Stimulated activated CD4-positive, alpha-beta T cell treated with anti-CD3 and anti-CD28 coated beads, Interleukin-1b, Interleukin-23, amount 100 ng/mL, for 4 hours (primary cell): Measurements from ENCODE around the gene PACS1.
"Not testable (repeated sequence)": the region's sequence is repeated elsewhere in the genome, so short reads cannot be mapped to it uniquely, and the experiment has no call there.

Source experiments
- DNase-seq, 2 donors: peaks; one replicate each; pipeline ENCODE4 v3.0.0-alpha.2; 2020; ENCODE audit warnings: low read depth in 2 of 2

Gene PACS1

GRCh38 chr11:66253081-66253480 is 183.0 kb downstream of the PACS1 start:
- DNase-seq: not testable (repeated sequence)

- no peak for DNase-seq
These were observed 188.4 kb downstream of the PACS1 start for GRCh38 chr11:66258473-66258893.

- no peak for DNase-seq
These were observed 189.2 kb downstream of the PACS1 start for GRCh38 chr11:66259225-66259624.

GRCh38 chr11:66259956-66260355 is 189.9 kb downstream of the PACS1 start:
- no peak for DNase-seq

GRCh38 chr11:66261578-66261977 is 191.5 kb downstream of the PACS1 start:
- DNase-seq: no peak

GRCh38 chr11:66262191-66262590 is 192.1 kb downstream of the PACS1 start:
- DNase-seq: no peak

- DNase-seq: no peak
These were observed 192.6 kb downstream of the PACS1 start for GRCh38 chr11:66262696-66263095.

GRCh38 chr11:66263231-66263630 is 193.2 kb downstream of the PACS1 start:
- DNase-seq: no peak

- no peak for DNase-seq
These were observed 193.7 kb downstream of the PACS1 start for GRCh38 chr11:66263785-66264184.

- no peak for DNase-seq
These were observed 194.3 kb downstream of the PACS1 start for GRCh38 chr11:66264383-66264782.

GRCh38 chr11:66264914-66265313 is 194.8 kb downstream of the PACS1 start:
- DNase-seq: no peak

GRCh38 chr11:66265531-66266377 is 195.7 kb downstream of the PACS1 start:
- no peak for DNase-seq

- DNase-seq: no peak
These were observed 196.4 kb downstream of the PACS1 start for GRCh38 chr11:66266378-66267038.

- DNase-seq: no peak
These were observed 196.9 kb downstream of the PACS1 start for GRCh38 chr11:66267039-66267378.

- DNase-seq: peak; percentile 77 to 89
These were observed 197.5 kb downstream of the PACS1 start for GRCh38 chr11:66267379-66268243.

GRCh38 chr11:66268244-66268951 is 198.3 kb downstream of the PACS1 start, which contains the start of gene RAB1B:
TSS of gene RAB1B (plus strand) at chr11:66268639. CDS start at chr11:66268680, 41 bp downstream.
- peak; percentile 99 to 100 for DNase-seq

GRCh38 chr11:66268952-66269905 is 199.2 kb downstream of the PACS1 start:
- DNase-seq: no peak

- DNase-seq: no peak
These were observed 201.7 kb downstream of the PACS1 start for GRCh38 chr11:66271816-66272215.

GRCh38 chr11:66272596-66272995 is 202.5 kb downstream of the PACS1 start:
- no peak for DNase-seq

- no peak for DNase-seq
These were observed 204.1 kb downstream of the PACS1 start for GRCh38 chr11:66274219-66274618.
